ENCODE data around the gene SCART1.
"Not testable (repeated sequence)": the region's sequence is repeated elsewhere in the genome, so short reads cannot be mapped to it uniquely, and the experiment has no call there.

SCART1 gene

GRCh38 chr10:133453516-133454203, at the start of gene SCART1:
TSS of gene SCART1 (plus strand) at chr10:133453945. CDS start at chr10:133453998, 53 bp downstream.
- no peak for DNase-seq

- no peak for DNase-seq
Measured at GRCh38 chr10:133405272-133405671, 48.5 kb upstream of the SCART1 start.

- DNase-seq, result no peak
Measured at GRCh38 chr10:133405844-133406527, 47.8 kb upstream of the SCART1 start.

- DNase-seq, result no peak
Measured at GRCh38 chr10:133411523-133412380, 42.0 kb upstream of the SCART1 start.

GRCh38 chr10:133412381-133412711, 41.4 kb upstream of the SCART1 start:
- DNase-seq, result no peak

GRCh38 chr10:133414401-133414800, 39.3 kb upstream of the SCART1 start:
- DNase-seq, result not testable (repeated sequence)

- DNase-seq, result no peak
Measured at GRCh38 chr10:133415752-133416151, 38.0 kb upstream of the SCART1 start.

GRCh38 chr10:133418289-133418993, 35.3 kb upstream of the SCART1 start:
- DNase-seq, result no peak

- no peak for DNase-seq
Measured at GRCh38 chr10:133419211-133419950, 34.4 kb upstream of the SCART1 start.

GRCh38 chr10:133420028-133420427, 33.7 kb upstream of the SCART1 start:
- no peak for DNase-seq

- no peak for DNase-seq
Measured at GRCh38 chr10:133420579-133420978, 33.2 kb upstream of the SCART1 start.

GRCh38 chr10:133421336-133422222, 32.2 kb upstream of the SCART1 start:
- no peak for DNase-seq

GRCh38 chr10:133422223-133422806, 31.4 kb upstream of the SCART1 start:
- DNase-seq, result no peak

GRCh38 chr10:133422807-133423771, 30.7 kb upstream of the SCART1 start:
- no peak for DNase-seq

GRCh38 chr10:133424102-133424501, 29.6 kb upstream of the SCART1 start:
- not testable (repeated sequence) for DNase-seq

GRCh38 chr10:133424601-133425000, 29.1 kb upstream of the SCART1 start, which contains the start of gene SPRN:
TSS of gene SPRN (minus strand) at chr10:133424625. CDS start at chr10:133423681, 944 bp downstream.
- DNase-seq, result not testable (repeated sequence)

GRCh38 chr10:133429571-133429970, 24.2 kb upstream of the SCART1 start:
- DNase-seq, result not testable (repeated sequence)

- not testable (repeated sequence) for DNase-seq
Measured at GRCh38 chr10:133431888-133432613, 21.7 kb upstream of the SCART1 start.

GRCh38 chr10:133432789-133433188, 21.0 kb upstream of the SCART1 start:
- not testable (repeated sequence) for DNase-seq
